Measurements from ENCODE around the gene CCDC33. TPM values are rescaled to one million over a fixed set of nuclear protein-coding genes. Genes with fewer than 3 reads are reported as not detected.

Gene CCDC33
- polyA plus RNA-seq, 10 donors: 0.05 to 0.31 (median 0.19) TPM; not detected in 7

DNA sequence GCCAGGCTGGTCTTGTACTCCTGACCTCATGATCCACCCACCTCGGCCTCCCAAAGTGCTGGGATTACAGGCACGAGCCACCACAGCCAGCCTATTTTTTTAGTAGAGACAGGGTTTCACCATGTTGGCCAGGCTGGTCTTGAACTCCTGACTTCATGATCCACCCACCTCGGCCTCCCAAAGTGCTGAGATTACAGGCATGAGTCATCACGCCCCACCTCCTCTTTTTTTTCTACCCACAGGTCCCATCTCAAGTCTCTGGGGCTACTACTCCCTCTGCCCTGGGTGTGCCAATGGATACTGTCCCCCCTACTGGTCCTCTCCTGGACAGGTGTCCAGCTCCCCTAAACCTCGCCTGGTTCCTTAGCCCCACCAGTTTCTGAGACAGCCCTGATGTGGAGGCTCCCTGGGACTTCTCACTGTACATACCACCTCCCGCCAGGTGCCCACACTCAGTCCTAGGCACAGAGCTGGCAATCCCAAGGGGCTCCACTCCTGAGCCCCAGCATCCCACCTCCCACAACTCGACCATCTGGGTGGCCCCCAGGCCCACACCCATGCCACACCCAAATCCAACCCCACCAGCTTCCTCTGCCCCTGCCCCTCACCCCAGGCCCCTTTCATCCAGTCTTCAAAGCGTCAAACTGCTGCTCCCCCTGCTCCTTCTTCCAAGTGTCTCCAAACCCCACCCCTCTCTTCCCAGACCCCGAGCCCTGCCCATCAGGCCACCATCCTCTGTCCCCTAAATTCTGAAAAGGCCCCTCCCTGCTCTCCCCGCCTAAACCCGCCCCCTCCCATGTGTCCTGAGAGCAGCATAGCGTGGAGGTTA, 144.4 kb downstream of the CCDC33 start:
- no peak for DNase-seq

DNA sequence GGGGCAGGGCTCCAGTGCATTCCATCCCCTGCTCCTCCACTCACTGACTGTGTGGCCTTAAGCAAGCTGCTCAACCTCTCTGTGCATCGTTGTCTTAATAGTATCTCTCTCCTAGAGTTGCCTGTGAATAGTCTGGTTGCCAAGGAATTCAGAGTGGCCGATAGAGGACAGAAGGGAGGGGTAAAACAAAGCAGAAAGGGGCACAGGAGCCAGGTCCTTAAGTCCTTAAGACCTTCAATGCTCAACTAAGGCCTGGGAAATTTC, 145.0 kb downstream of the CCDC33 start:
- peak in 1 of 3 donors; percentile 4 for DNase-seq

DNA sequence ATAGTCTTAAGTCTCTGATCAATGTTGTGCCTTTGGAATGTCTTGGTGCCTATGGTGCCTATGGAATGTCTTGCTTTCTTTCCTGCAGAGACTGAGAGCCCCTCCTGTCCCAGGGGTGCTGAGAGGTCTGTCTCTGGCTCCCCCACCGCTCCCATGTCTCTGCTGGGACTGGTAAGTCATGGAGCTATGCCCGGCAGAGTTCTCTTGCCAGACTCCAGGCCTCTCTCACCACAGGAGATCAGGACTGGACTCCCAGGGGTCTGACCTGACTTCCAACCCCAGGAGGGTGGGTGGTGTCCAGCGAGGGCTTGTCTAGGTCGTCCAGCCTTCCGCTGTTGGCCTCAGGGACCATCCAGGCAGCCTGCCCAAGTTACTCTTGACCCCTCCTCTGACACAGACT, 145.4 kb downstream of the CCDC33 start:
- DNase-seq: peak in 1 of 3 donors; percentile 18

DNA sequence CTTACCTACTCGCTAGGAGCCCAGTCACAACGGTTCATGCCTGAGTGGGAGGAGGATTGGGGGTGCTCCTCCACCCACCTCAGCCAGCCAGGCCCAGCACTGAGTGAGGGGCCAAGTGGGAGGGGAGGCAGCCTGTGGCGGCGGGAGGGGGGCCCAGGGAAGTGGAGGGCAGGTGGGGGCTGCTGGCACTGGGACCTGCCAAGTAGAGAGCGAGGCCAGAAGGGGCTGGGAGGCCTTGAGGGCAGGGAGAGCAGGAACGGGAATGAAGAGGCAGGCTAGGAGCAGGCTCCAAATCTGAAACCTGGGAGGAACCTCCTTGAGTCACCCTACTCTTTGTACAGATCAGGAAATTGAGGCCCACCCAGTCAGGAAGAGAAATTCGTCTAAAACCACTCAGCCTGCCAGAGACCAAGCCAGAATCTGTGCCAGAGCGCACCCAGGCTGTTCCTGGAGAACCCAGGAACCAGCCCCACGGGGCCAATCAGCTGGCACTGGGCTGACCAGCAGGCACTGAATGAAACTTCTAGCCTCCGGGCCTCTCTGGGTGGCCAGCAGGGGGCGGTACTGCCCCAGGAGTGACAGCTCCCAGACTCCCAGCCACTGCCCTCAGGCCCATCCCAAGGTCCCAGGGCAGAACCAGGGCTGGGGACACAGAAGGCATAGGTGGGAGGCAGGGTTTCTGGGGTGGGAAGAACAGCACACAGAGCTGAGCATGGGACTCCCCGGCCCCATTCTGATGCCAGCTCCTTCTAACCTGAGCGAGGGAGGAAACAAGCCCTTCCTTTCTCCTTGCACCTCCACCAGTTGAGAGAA, 146.1 kb downstream of the CCDC33 start:
- DNase-seq: peak in 2 of 3 donors; percentile 82 to 89

DNA sequence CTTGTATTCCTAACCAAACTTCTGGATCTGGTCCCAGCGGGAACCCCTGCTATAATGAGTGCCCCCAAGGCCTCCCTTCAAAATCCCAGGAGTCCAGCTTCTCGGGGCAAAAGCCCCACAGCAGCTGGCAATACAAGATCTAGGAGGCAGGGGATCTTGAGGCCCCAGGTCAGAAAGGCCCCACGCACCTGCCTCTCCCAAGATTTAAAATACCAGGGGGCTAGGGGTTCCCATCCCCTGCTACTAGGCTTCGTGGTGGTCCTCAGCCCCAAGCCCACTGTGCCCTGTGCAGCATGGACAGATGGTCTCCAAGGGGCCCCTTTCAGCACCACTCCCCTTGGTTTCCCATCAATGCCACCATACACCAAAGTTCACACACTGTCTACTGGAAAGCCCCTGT, 147.2 kb downstream of the CCDC33 start:
- DNase-seq: no peak

DNA sequence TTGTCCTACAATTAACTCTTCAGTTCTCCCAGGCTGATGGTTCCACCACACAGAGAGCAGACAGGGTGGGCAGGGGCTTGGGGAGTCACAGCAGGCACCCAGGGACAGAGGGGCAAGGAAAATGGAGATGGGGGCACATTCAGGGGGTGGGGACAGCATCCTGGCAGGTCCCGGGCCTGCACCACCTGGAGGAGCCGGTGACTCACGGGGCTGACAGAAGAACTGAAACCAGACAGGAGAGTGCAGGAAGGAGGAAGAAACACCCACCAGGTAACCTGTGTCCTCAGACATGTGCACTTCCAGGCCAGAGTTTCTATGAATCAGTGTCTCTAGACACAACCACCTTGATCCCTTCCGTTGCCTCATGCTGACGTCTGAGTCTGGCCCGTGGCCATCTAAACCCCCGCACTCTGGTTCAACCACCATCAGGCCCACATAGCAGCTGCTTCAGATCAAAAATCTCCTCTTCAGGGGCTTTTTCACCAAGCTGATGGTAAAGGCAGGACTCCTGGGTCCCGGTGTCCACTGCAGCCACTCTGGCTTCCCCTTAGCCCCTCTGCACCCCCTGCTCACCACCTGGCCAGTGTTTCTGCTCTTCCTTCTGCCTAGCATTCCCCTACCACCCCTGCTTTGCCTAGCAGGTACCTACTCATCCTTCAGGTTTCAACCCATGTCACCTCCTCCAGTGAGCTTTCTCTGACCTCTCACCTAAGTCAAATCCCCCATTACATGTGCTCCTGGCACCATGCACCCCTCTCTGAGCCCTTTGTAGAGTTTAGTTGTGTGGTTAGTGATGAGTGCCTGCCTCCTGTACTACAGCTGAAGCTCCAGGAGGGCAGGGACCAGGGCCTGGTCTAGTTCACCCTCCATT, 147.8 kb downstream of the CCDC33 start:
- no peak for DNase-seq

DNA sequence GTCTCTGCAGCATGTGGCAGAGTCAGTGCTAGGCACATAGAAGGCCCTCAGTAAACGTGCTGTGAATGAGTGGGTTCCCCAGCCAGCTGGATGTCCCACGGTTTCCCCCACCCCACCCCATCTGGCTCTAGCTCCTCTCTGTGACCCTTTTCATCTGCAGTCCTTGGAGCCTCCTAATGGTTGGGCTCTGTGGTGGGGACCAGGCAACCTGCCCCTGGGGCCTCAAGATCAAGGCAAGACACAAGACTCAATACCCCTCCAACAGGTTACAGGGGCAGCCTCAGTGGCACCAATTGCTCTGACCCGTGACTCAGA, 148.4 kb downstream of the CCDC33 start:
- DNase-seq: no peak

DNA sequence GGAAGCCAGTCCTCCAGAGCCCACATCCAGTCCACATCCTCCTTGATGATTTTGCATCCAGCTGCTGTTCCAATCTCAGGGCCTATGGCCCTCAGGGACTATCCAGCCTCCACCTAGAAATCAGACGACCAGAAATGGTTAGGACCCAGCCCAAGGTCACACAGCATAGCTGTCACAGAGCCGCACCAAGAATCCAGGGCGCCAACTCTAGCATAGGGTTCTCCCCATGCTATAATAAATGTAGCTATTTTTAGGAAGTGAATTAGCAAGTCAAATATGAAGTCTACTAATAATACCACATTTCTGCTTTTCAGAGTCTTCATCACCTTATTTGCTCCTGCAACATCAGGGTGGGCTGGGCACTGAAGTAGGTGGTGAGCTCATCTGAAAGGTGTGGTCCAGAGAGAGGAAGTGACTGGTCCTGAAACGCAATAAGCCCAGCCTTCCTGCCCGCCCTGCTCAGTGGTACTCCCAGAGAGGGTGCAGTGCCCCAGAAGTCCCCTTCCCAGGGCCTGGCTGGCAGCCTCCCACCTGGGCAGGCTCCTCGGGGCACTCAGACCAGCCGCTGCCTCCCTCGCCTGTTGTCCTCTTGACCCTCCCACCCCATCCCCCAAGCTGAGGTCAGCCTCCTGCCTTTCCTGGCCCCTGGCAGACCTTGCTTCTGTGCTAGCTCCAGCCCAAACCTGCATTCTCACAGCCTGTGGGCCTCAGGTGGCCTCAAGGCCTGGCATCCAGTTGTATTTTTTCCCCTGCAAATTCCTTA, 148.9 kb downstream of the CCDC33 start:
- peak in 1 of 3 donors; percentile 57 for DNase-seq

DNA sequence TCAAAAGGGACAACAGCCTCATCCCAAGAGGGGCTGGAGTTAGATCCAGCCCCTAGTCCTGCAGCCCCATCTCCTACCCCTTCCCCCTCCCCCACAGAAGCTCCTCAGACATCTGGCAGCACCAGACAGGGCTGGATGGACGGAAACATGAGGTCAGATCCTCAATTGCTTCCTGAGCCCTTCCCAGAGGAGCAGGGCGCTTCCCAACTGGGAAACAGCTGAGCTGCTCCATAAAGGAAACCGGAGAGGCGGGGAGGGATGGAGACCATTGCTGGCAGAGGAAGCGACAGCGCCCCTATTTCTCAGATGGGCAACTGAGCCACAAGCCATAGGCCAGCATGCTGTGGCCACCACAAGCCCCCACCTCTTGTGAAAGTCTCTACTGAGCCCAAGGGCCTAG, 149.6 kb downstream of the CCDC33 start:
- DNase-seq: peak in 1 of 3 donors; percentile 51

Other genes starting within 250 kb of the CCDC33 start
- 10 to 100 TPM; 19.1 to 34.5 (median 30.0) TPM for gene STOML1, start 244.0 kb upstream of the CCDC33 start, polyA plus RNA-seq (ENCODE audit: insufficient read length in 10 of 10)
- 10 to 100 TPM; 22.6 to 36.4 (median 28.7) TPM for gene PML, start 241.6 kb upstream of the CCDC33 start, polyA plus RNA-seq (ENCODE audit: insufficient read length in 10 of 10)
- gene GOLGA6A, start 153.8 kb upstream of the CCDC33 start, polyA plus RNA-seq (ENCODE audit: insufficient read length in 10 of 10): under 1 TPM in 8 of 10 donors, not detected in 2; 0.08 to 0.46 (median 0.15) TPM
- gene ISLR2, start 105.7 kb upstream of the CCDC33 start, polyA plus RNA-seq (ENCODE audit: insufficient read length in 10 of 10): 1 to 10 TPM; 2.3 to 6.8 (median 4.4) TPM
- 100 to 1,000 TPM; 131 to 259 (median 181) TPM for gene ISLR, start 62.6 kb upstream of the CCDC33 start, polyA plus RNA-seq (ENCODE audit: insufficient read length in 10 of 10)
- 1 to 10 TPM in 6 of 10 donors, under 1 TPM in 4; 0.58 to 1.9 (median 1.3) TPM for gene STRA6, start 33.5 kb upstream of the CCDC33 start, polyA plus RNA-seq (ENCODE audit: insufficient read length in 10 of 10)
- 1 to 10 TPM; 1.2 to 2.6 (median 1.9) TPM for gene CYP11A1, start 131.3 kb downstream of the CCDC33 start, polyA plus RNA-seq (ENCODE audit: insufficient read length in 10 of 10)
- gene SEMA7A, start 197.6 kb downstream of the CCDC33 start, polyA plus RNA-seq (ENCODE audit: insufficient read length in 10 of 10): 1 to 10 TPM; 3.2 to 7.6 (median 5.4) TPM
- 10 to 100 TPM; 27.4 to 39.4 (median 33.5) TPM for gene UBL7, start 224.8 kb downstream of the CCDC33 start, polyA plus RNA-seq (ENCODE audit: insufficient read length in 10 of 10)

Measured in muscle of back (tissue), 11 donors.